Left forelimb (tissue), 1 donor: Measurements from ENCODE around the gene DUSP8.

ENCODE experiments used
- DNase-seq: peaks from one replicate; pipeline ENCODE4 v3.0.0-alpha.2; 2018; ENCODE audit warnings: low spot score

The DUSP8 gene

DNA sequence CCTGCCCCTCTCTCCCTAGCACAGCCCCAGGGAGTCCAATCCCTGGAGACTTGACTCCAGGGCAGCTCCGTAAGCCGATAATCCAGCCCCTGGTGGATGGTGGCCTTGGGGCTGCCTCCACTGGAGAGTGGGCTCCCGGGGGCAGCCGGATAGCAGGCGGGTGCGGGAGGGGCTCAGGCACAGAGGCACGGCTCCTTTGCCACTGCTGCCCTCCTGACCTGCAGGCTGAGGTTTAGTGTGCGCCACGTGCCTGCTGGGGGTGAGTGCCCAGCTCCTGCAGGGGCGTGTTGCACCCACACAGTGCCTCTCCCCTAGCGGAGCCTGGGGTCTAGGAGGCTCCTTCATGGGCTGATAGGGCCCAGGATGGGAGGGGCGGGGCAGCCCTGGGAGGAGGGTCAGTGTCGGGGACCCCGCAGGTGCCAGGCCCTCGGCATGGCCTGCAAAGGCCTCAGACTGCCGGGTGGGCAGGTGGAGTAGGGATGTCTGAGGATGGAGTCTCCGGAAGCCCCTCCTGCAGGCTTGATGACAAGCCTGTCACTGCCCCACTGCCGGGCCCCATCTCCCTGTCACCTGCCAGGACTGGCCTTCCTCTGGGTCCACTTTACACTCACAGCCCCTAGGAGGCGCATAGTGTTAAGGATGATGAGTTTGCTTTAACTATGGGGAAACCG lies 5.6 kb downstream of the DUSP8 start:
- DNase-seq: no peak

DNA sequence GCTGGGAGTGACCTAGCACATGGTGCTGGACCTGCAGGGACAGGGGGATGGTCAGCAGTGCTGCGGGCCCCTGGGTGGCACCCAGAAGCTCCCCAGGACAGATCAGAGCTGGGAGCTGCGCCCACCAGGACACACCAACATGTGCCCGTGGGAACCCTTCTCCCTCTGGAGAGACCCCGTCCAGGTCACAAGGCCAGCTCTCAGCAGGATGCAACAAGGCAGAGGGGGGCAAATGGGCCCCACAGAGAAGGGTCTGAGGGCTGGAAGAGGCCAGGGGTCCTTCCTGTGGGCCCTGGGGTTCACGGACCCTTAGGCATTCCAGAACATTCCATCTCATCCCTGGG lies 6.2 kb downstream of the DUSP8 start:
- no peak for DNase-seq

DNA sequence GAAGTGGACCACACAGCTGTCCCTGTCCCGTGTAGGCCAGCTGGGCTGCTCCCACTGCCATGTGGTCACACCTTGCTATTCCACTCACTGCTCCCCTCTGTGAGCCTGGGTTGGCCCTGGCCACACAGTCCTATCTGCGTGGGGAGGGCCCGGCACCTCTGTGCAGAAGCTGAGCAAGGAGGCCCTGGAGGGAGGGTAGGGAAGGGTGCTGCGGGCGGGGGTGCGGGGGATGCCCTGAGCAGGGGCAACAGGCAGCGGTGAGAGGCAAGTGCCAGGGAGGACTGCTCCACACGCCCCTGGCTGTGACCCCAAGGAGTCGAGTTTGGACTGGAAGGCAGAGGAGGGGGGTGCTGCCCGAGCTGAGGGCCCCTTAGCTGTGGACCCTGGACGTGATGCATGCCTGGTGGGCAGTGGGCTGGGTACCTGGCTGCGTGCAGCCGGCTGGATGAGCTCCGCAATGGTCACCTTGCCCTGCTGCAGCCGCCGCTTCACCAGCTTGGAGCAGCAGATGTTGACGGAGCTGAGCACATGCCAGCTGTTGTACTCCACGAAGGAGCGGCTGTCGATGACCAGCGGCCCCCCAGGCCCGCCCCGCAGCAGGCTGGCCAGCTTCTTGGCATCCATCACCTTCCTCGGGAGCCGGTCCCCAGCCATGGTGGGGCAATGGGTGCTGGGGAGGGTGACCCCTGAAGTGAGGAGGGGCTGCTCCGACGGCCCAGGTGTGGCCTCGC lies 6.7 kb downstream of the DUSP8 start:
- no peak for DNase-seq

DNA sequence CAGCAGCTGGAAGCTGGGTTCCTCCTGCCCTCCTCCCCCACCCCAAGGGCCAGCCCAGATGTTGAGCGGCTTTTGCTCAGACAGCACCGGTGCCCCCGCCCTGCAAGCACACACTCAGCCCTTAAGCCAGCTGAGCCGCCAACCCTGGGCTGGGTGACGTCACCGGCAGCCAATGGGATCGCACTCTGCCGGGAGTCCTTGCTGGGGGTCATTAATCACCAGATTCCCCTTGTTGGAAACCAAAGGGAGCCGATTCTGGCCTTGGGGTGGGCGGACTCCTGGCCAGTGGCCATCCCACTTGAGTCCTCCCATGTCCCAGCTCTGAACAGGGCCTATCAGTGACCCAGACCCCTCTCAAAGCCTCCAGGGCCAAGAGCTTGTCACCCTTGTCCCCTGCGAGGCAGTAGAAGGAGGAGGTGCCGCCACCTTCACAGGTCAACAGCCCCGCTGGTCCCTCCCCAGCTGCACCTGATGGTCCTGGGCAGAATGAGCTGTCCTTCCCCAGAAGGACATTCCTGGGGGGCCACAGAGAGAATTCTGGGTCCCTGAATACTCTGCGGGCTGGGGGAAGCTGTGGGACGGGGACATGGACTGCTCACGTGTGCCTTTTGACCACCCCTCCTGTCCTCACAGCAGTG lies 7.4 kb downstream of the DUSP8 start:
- DNase-seq: no peak

DNA sequence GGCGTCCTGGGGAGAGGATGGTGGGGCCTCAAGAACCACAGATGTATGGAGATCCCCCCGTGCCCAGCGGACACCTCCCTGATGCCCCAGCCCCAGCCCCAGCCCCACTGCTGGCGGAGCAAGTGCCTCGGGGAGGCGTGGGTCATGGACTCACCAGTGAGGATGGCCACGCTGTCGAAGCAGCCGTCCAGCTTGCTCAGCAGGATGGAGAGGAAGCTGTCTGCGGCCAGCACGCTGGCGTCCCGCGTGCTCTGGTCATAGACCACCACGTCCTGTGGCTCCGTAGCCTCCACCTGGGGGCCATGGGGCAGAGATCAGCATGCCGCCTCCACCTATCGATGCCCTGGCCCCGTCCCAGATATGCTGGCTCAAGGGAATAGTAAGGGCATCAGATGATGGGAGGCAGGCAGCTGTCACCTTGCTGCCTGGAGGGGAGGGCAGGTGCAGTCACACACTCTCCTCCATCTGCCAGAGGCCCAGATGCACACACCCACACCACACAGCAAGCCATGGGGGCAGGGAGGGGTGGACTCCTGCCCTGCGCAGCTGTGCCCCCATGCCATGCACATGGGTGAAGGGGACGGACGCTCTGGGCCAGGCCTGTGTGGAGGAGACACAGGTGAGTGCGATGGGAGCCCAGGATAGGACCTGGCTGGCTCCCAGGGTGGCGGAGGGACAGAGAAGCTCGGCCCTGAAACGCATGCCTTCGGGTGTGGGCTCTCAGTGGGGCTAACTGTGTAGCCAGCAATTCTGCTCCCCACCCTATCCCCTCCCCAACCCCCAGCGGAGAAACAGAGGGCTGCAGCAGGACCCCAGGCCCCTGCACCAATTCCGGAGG lies 8.2 kb downstream of the DUSP8 start:
- no peak for DNase-seq

DNA sequence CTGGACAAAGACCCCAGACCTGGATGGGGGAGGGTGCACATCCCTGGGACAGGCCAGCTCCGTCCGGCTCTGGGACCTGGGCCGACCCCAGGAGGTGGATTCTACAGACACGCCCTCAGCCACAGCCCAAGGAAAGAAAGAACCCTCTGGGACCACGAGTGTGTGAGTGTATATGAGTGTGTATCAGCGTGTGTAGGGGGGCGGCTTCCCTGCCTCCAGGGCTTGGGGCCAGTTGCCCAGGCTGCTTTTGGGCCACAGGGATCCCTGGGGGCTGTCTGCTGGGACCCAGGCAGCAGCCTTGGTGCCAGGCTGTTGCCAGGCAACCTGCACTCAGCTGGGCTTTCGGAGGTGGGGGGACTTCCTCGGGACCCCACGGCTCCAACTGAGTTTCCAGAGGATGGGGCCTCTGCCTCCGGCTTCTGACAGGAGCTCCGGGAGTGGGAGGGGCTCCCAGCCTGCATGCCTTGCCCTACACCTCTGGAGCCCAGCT lies 8.9 kb downstream of the DUSP8 start:
- no peak for DNase-seq

DNA sequence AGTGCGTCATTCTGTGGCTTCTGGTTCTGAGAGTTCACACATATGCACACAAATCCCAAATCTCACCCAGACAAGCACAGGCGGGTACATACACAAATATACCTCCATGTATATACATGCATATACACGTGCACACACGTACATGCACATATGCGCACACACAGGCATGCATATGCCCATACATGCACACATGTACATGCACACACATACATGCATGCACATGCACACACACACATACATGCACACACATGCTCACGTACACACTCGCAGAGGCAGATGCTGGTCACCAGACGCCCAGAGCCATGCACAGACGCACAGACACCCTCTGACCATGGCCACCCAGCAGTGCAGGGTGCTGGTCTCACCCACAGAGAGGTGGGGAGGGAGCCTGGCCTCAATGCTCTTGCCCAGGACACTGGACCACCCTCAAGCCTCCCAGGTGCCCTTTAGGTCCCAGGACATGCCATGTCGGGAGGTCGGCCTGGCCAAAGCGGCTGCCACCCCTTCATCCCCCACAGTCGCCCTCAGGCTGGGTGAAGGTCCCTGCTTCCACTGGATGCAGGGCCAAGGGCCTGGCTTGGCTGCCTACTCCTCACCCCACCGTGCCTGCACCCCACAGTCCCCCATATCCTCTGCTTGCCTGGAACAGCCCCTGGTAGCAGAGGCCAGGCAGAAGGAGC lies 9.5 kb downstream of the DUSP8 start:
- DNase-seq: no peak

DNA sequence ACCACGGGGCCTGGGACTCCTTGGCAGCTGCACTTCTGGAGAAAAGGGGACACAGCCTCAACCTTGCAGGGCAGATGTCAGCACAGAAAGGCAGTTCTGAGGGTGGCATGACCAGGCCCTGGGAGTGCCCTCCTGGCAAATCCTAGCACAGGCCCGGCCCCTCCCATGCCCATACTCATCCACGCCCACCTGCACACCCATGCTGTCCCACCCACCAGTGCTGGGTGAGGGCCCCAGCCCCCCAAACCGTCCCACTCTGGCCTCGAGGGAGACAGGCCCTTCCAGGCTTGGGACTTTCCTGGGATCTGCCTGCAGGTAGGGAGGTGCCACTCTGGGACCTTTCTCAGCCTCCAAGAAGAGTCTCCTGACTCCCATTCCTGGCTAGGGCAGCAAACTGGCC lies 10.1 kb downstream of the DUSP8 start:
- DNase-seq: no peak

DNA sequence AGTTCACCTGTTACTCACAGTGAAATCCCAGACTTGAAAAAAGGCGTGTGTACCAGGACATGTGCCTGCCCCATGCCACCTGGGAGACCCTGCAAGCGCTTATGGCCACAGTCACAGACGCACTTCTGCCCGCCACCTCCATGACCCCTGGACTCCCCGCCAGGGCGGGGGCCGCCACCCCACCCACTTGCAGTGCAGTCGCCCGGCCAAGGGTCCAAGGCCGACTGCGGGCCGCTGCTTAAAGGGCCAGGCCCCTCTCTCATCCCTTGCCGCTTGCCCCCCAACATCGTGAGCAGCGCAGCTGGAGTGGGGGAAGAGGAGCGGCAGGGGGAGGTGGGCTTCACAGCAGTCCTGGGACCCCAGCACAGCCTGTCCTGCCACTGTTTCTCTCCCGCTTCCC lies 10.8 kb downstream of the DUSP8 start:
- no peak for DNase-seq

DNA sequence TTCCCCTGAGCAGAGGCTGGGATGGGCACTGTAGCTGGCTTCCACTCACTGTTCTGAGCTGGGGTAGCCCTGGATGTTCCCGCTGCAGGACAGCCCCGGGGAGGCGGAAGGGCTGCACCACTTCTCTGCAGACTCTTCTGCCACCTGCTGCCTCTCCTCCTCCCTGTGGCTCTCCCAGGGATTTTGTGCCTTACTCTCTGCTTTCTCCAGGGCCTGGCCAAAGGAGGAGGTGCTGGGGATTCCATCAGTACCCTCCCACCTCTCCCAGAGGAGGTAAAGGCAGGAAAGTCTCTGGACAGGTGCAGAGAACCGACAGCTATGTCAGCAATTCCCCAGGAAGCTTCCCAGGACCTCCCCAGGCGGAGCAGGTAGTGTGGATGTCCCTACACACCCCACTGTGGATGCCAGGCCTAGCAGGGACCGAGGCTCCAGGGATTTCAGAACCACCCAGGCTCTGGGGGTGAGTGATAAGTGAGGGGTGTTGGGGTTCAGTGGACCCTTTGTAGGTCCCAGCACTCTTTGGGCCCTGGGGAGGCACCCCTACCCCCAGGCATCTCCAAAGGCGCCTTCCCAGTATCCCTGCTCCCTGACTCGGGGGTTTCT lies 11.3 kb downstream of the DUSP8 start:
- no peak for DNase-seq

DNA sequence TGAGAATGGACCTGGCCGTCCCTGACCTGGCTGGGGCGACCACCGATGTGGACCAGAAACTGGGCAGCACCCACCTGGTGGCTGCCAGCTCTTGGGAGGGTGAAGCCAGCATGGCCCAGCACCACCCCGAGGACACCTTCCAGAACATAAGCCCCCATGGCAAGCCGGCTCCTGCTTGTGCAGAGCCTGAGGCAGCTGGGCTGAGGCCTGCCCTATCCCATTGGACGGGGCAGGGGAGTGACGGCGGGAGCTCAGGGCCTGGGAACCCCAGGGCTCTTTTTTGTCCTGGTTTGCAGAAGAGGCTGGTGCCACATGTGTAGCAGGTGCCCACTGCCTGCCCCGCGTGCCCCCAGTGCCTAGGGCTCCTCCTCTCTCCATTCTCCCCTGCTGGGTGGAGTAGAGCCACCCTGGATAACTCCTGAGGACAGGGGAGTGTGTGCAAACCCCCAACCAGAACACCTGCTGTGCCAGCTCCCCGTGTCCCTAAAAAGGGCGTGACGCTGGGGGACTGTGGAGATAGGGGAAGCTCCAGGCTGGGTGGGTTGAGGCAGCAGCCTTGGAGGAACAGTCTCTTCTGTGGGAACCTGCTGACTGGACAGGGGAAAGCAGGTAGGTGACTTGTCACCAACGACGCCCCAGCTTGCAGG lies 11.9 kb downstream of the DUSP8 start:
- DNase-seq: no peak

DNA sequence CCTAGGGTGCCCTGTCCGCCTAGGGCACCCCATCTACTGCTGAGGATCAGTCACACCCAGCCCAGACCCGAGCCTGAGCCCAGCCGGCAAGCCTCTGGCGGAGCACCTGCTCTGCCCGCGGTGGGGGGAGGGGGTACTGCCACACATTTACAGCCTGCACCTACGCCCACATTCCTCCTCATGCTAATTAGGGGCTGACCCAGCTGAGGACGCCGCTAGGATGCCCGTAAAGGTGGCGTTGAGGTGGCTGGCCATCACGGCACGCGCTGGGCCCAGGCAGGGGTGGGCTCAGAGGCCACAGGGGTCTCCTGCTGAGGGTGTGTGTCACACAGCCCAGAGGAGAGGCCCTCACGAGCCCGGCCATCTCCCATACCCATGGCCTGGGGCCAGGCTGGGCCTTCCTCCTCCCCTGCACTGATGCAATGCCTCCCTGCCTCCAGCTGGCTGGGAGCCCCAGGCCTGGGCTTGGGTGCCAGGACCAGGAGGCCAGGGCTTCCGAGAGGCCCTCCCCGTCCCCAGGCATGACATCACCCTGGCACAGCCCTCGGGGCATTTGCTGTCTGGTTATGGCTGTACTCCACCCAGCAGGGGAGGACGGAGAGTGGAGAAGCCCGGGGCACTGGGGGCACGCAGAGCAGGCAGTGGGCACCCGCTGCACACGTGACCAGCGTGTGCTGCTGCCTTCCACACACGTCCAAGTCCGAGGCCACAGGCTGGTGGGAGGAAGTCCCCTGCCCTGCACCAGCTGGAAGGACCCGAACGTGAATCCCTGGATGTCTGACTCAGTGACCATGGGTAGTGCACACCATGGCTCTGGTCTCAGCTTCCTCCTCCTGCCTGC lies 12.7 kb downstream of the DUSP8 start:
- peak; percentile 84 for DNase-seq

DNA sequence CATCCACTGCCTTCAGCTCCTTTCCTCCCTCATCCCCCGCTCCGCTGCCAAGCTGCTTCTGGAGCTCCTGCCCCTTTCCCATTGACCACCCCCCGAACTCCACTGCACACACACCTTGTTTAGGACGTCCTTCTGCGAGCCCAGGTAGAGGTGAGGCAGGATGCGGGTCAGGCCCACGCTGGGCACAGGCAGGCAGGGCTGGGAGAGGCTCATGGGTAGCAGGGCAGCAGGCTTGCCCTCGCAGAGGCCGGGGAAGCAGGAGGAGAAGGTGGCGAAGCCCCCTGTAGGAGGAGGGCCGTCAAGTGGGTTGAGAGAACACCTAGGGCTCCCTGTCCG lies 13.3 kb downstream of the DUSP8 start:
- DNase-seq: no peak

DNA sequence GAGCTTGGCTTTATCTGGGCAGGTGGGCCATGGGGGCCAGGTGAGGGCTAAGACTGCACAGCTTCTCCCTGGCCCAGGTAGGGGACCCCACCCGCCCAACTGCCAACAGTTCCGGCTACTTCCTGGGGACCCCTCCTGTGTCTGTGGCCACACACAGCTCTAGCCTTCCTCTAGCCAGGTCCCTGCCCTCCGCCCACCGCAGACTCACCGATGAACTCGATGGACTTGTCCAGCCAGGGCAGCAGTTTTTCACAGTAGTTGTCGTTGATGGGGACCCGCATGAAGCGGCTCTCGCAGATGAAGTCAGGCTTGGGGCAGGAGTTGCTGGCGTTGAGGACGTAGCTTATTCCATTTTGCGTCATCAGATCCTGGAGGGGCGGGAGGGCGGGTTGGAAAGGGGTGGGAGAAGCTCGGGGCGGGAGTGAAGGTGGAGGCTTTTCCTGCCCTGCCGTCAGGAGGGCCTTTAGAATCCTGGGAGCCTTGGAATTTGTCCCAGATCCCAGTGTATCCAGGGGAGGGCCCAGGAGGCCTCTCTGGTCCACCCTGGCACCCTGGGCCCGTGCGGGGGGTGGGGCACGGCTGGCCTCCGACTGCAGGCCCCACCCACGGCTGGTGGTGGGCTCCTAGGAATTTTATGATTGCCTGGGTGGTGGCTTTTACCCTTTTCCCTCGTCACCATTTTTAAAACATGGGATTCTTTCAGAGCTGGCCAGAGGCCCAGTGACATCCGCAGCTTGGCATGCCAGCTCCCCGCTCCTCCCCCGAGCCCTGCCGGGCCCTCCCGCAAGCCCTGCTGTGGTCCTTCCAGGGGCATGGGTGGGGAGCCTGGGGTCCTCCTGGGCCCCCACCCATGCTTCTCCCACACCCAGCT lies 13.9 kb downstream of the DUSP8 start:
- DNase-seq: no peak

DNA sequence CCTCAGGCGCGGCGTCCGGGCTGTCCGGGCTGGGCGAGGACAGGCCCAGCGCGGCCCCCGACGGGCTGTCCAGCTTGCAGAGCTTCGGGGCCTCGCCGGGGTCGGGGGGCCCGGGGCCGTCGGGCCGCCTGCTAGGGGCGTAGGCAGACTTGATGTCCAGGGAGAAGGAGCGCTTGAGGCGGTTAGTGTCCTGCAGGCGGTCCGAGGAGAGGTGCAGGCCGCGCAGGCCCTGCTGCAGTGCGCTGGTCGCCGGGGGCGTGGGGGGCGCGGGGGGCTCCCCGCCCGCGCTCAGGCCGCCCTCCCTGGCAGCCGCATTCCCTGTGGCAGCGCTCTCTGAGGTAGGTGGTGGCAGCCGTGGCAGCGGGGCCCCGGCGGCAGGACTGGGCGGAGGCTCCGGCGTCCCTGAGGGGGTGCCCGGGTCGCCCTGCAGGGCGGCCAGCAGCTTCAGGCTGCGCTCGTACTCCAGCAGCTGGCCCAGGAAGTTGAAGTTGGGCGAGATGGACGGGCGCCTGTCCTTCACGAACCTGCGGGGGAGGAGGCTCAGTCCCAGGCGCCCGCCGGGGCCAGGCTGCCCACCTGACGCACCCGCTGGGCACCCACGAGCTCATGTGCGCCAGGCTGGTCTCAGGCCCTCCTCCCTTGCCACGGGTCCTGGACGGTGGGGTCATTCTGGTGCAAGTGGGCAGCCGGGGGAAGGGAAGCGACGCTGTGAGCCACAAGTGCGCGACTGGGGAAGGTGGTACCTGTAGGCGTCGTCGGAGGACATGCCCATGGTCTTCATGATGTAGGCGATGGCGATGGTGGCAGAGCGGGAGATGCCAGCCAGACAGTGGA lies 14.8 kb downstream of the DUSP8 start:
- DNase-seq: no peak

DNA sequence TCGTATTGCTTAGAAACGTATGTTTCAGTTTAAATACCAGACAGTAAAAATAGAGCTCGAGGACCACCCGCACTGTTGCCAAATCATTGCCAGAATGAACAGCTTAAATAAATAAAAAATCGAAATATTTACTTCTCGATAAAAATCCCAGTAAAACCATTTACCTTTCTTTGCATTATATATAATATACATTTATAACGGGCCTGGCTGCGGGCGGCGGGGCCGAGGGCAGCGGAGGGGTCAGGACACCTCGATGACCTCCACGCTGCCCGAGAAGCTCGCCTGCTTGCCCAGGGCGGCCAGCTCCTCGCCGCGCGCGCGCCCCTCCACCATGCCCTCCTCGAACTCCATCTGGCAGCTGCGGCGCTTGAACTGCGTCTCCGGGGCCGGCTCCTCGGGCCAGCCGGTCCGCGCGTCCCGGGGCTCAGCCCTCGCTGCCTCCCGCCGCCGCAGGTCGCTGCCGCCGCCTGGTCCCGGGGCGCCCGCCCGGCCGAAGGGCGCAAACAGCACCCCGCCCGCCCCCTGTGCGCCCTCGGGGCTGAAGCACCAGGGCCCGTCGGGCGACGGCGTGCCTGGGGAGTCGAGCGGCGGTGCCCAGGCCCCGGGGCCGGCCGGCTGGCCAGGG lies 15.7 kb downstream of the DUSP8 start:
- DNase-seq: no peak

DNA sequence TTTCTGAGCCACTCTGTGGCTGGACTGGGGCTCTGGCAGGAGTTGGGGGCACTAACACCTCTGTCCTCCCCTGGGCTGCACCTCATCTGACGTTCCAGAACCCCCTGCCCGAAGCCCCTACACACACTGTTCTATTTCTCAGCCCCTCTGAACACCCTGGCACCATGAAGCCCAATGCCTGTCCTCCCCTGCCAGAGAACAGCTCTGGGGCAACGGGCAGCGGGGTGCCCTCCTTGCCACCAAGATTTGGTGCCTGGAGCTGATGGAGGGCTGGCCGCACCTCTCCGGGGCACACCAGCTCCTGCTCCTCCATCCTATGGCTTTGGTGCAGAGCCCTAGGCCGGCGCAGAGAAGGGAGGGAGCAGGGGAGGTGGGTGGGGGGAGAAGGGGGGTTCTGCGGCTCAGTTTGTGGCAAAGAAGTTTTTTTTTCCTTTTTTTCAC lies 16.3 kb downstream of the DUSP8 start:
- no peak for DNase-seq
